Fibroblast of lung (primary cell): ENCODE results near the gene RS1. TPM values are rescaled to one million over a fixed set of nuclear protein-coding genes. Genes with fewer than 3 reads are reported as not detected.

ENCODE experiments used
- DNase-seq, 2 donors: peaks; one replicate each; pipeline versions ENCODE4 v3.0.0 to v3.0.0-alpha.2; 2010; ENCODE audit warnings: low read depth in 2 of 2
- H2AFZ ChIP-seq: 2 replicates; pipeline ENCODE4 v1.5.1; 2012; ENCODE audit warnings: low read length, control low read depth, inconsistent platforms
- H3K27ac ChIP-seq: 2 replicates; pipeline ENCODE4 v1.5.1; 2011; ENCODE audit warnings: low read length, control low read depth; ENCODE audit not compliant: insufficient read depth
- H3K27me3 ChIP-seq: 2 replicates; pipeline ENCODE4 v1.5.1; 2011; ENCODE audit warnings: mild to moderate bottlenecking, low read length; ENCODE audit not compliant: control insufficient read depth, insufficient read depth
- H3K36me3 ChIP-seq: 2 replicates; pipeline ENCODE4 v1.5.1; 2011; ENCODE audit warnings: low read length; ENCODE audit not compliant: control insufficient read depth, insufficient read depth
- H3K4me1 ChIP-seq: 2 replicates; pipeline ENCODE4 v1.5.1; 2011; ENCODE audit warnings: low read length; ENCODE audit not compliant: control insufficient read depth, insufficient read depth; ENCODE audit errors: extremely low read depth
- H3K4me2 ChIP-seq: 2 replicates; pipeline ENCODE4 v1.5.1; 2011; ENCODE audit warnings: low read length, control low read depth; ENCODE audit not compliant: insufficient read depth; ENCODE audit errors: extremely low read depth
- H3K4me3 ChIP-seq, 4 experiments: fragments of 200-600 bp in 1 of 4; sonication (generic) in 1 of 4; replicated peaks in 1 of 4; 2 replicates each; pipeline ENCODE4 v1.5.1; 2011 to 2016; ENCODE audit warnings: low read length in 4 of 4, low read depth in 3 of 4, mild to moderate bottlenecking in 3 of 4, control low read depth in 2 of 4, inconsistent platforms in 1 of 4, mixed read lengths in 1 of 4; ENCODE audit not compliant: insufficient read depth in 1 of 4; ENCODE audit errors: control extremely low read depth in 1 of 4
- H3K79me2 ChIP-seq: 2 replicates; pipeline ENCODE4 v1.5.1; 2012; ENCODE audit warnings: mild to moderate bottlenecking, low read length, inconsistent platforms; ENCODE audit not compliant: control insufficient read depth, insufficient read depth
- H3K9ac ChIP-seq: 2 replicates; pipeline ENCODE4 v1.5.1; 2011; ENCODE audit warnings: mild to moderate bottlenecking, low read length, control low read depth; ENCODE audit not compliant: insufficient read depth
- H3K9me3 ChIP-seq: 2 replicates; pipeline ENCODE4 v1.5.1; 2012; ENCODE audit warnings: low read depth, low read length; ENCODE audit not compliant: control insufficient read depth, insufficient read depth
- H4K20me1 ChIP-seq: 2 replicates; pipeline ENCODE4 v1.5.1; 2011; ENCODE audit warnings: low read length; ENCODE audit not compliant: control insufficient read depth, insufficient read depth; ENCODE audit errors: extremely low read depth
- EZH2 ChIP-seq: IDR thresholded peaks from 2 replicates; pipeline ENCODE4 v1.5.1; 2012; ENCODE audit warnings: low read length, control low read depth, mild to moderate bottlenecking; ENCODE audit errors: missing control alignments
- polyA plus RNA-seq, 2 donors: library from polyadenylated mRNA; depleted of rRNA in 1 of 2; stranded (reverse) in 1 of 2; unstranded in 1 of 2; fragments of >200 nt; gene quantifications; 2 replicates each; pipeline ENCODE4 v1.2.1, GENCODE V29; 2011 to 2012; ENCODE audit warnings: missing spikeins in 1 of 2
- total RNA-seq: library from RNA; depleted of rRNA; stranded (reverse); fragments of >200 nt; gene quantifications from 2 replicates; pipeline ENCODE4 v1.2.1, GENCODE V29; 2014
- TF ChIP-seq, protein P1 (sequence below), 2 donors: IDR thresholded peaks in 1 of 2; conservative IDR thresholded peaks in 1 of 2; 1 replicate in 1 of 2; 2 replicates in 1 of 2; pipeline ENCODE4 v1.5.1; 2011 to 2012; ENCODE audit warnings: low read length in 2 of 2, control low read depth in 1 of 2, inconsistent platforms in 1 of 2, low read depth in 1 of 2, mild to moderate bottlenecking in 1 of 2

Gene RS1
- total and polyA plus RNA-seq, 2 donors (not counting 1 experiment from before 2014, with no cell fraction given), result not detected

DNA sequence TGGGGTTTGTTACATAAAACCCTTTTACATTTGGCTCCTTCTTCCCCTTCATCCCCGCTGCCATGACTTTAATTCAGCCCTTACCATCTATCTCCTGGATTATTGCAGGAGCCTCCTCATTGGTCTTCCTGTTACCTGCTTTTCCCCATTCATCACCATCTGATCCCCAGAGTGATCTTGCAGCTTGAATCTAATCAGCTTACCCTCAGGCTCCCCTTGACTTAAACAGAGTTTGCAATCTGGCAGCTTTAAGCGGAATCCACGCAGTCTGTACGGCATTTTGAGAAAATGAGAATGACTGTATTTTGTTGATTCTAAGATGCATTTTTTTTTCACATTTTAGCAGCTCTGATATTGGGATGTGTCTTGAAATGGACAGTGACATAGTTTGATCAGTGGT is 20.6 kb upstream of the RS1 start:
- H4K20me1 ChIP-seq, result no peaks in the 10 kb centered on the region
- DNase-seq, result no peak
- H2AFZ ChIP-seq, result no peak overlapping the region
- TF ChIP-seq EZH2, result no peak
- TF ChIP-seq, protein P1, sequence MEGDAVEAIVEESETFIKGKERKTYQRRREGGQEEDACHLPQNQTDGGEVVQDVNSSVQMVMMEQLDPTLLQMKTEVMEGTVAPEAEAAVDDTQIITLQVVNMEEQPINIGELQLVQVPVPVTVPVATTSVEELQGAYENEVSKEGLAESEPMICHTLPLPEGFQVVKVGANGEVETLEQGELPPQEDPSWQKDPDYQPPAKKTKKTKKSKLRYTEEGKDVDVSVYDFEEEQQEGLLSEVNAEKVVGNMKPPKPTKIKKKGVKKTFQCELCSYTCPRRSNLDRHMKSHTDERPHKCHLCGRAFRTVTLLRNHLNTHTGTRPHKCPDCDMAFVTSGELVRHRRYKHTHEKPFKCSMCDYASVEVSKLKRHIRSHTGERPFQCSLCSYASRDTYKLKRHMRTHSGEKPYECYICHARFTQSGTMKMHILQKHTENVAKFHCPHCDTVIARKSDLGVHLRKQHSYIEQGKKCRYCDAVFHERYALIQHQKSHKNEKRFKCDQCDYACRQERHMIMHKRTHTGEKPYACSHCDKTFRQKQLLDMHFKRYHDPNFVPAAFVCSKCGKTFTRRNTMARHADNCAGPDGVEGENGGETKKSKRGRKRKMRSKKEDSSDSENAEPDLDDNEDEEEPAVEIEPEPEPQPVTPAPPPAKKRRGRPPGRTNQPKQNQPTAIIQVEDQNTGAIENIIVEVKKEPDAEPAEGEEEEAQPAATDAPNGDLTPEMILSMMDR (conservative IDR thresholded peaks at IDR 0.05 in 1 of 2, IDR thresholded peaks at IDR 0.05 in 1 of 2; ENCODE audit: low read depth in 1 of 2, low read length in 2 of 2), result no peak
- no peaks in the 10 kb centered on the region for H3K79me2 ChIP-seq
- no peaks in the 10 kb centered on the region for H3K9me3 ChIP-seq
- no peak overlapping the region for H3K4me2 ChIP-seq
- no peak overlapping the region for H3K27ac ChIP-seq
- no peak overlapping the region for H3K9ac ChIP-seq
- no peak overlapping the region for H3K4me3 ChIP-seq
- H3K36me3 ChIP-seq, result no peaks in the 10 kb centered on the region
- H3K27me3 ChIP-seq, result no peaks in the 10 kb centered on the region
- H3K4me1 ChIP-seq, result no peaks in the 10 kb centered on the region

DNA sequence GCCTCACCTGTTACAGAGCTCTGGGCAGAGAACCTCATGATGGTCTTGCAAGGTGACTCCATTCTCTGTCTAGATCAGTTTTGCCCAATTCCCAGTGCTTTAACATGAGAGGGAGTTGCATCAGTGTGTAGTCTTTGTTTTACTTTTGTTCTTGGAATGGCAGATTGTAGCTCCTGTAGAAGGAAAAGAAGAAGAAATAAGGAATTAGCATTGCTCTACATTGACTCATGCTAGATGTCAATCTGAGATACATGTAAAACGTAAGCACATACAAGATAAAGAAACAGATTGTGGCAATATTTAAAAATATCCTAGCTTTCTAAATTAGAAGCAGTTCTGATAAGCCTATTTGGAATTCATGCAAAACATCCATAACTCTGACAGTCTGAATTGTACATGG is 19.5 kb upstream of the RS1 start:
- no peaks in the 10 kb centered on the region for H4K20me1 ChIP-seq
- no peak for DNase-seq
- no peak overlapping the region for H3K27ac ChIP-seq
- H3K79me2 ChIP-seq, result no peaks in the 10 kb centered on the region
- H3K27me3 ChIP-seq, result no peaks in the 10 kb centered on the region
- H3K9me3 ChIP-seq, result no peaks in the 10 kb centered on the region
- no peaks in the 10 kb centered on the region for H3K36me3 ChIP-seq
- H3K9ac ChIP-seq, result no peak overlapping the region
- no peak overlapping the region for H3K4me3 ChIP-seq
- H2AFZ ChIP-seq, result no peak overlapping the region
- H3K4me2 ChIP-seq, result no peak overlapping the region
- no peaks in the 10 kb centered on the region for H3K4me1 ChIP-seq
- TF ChIP-seq, protein P1 (conservative IDR thresholded peaks at IDR 0.05 in 1 of 2, IDR thresholded peaks at IDR 0.05 in 1 of 2; ENCODE audit: low read depth in 1 of 2, low read length in 2 of 2), result no peak

DNA sequence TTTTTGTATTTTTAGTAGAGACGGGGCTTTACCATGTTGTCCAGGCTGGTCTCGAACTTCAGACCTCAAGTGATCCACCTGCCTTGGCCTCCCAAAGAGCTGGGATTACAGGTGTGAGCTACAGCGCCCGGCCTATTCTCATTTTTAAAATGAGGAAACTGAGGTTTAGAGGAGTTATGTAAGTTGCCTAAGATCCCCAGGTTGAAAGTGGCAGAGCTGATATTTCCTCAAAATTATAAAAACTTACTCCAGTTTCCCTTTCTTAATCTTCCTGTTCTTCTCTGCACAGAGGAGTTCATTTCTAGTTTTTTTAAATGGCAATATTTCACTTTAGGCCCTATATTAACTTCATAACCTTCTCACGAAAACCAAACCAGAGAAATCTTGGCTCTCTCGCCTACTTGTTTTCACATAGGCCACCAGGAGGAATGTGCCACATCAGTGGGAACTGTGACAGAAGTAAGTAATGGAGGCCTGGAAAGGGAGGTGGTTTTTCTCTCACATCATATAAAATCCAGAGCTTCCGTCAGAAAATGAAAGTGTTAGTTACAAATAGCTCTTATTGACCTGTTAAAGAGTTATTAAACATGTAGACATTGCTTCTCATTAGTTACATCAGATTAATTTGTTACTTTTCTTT is 16.1 kb upstream of the RS1 start:
- no peak overlapping the region for H3K9ac ChIP-seq
- no peaks in the 10 kb centered on the region for H3K36me3 ChIP-seq
- no peak overlapping the region for H3K27ac ChIP-seq
- no peak overlapping the region for H3K4me2 ChIP-seq
- no peaks in the 10 kb centered on the region for H3K9me3 ChIP-seq
- H3K27me3 ChIP-seq, result no peaks in the 10 kb centered on the region
- no peak overlapping the region for H3K4me3 ChIP-seq
- no peaks in the 10 kb centered on the region for H3K4me1 ChIP-seq
- no peak for DNase-seq
- TF ChIP-seq, protein P1 (conservative IDR thresholded peaks at IDR 0.05 in 1 of 2, IDR thresholded peaks at IDR 0.05 in 1 of 2; ENCODE audit: low read depth in 1 of 2, low read length in 2 of 2), result no peak
- no peak for TF ChIP-seq EZH2
- H2AFZ ChIP-seq, result no peak overlapping the region
- no peaks in the 10 kb centered on the region for H4K20me1 ChIP-seq
- no peaks in the 10 kb centered on the region for H3K79me2 ChIP-seq
